HG02884 (cell line): ENCODE results near the gene THOC3.
"Not testable (repeated sequence)": the region's sequence is repeated elsewhere in the genome, so short reads cannot be mapped to it uniquely, and the experiment has no call there.

Experiments used
- ATAC-seq: cut with Tn5 transposase; IDR thresholded peaks from one replicate; pipeline ENCODE4 v1.9.1; 2021; ENCODE audit warnings: mild to moderate bottlenecking, moderate library complexity; ENCODE audit not compliant: unreplicated experiment

Gene THOC3

DNA sequence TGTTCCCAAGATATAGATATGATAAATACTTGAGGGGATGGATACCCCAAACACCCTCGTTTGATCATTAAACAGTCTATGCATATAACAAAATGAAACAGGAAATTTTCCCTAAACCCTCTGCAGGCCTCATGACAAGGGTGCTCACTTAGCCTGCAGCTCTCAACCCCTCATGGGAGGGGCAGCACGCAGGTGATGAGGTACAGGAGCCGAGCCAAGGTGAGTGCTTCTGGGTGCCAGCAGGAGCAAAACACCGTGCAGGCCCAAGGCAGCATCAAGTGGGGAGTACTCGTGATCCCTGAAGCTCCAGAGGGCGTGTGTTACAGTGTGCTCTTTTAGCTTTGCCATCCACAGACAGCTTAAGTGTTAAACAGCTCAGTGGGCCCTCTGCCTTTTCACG, 24.9 kb downstream of the THOC3 start:
- ATAC-seq = not testable (repeated sequence)

DNA sequence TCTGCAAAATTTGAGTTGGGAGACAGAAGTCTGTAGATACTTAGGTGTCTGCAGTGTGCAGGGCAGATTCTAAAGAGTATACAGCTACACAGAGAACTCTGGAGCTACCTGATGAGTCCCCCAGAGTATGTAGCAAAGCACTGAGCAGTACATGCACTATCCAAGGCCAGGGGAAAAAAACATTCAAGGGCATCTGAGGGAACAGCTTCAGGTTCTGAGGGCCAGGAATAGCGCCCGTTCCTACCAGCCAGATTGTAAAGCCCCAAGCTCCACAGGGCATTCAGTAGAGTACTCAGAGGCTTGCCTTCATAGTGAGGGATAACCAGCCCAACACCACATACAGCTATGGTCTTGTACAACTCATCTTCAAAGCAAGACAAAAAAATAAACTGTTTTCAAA, 27.5 kb downstream of the THOC3 start:
- not testable (repeated sequence) for ATAC-seq

DNA sequence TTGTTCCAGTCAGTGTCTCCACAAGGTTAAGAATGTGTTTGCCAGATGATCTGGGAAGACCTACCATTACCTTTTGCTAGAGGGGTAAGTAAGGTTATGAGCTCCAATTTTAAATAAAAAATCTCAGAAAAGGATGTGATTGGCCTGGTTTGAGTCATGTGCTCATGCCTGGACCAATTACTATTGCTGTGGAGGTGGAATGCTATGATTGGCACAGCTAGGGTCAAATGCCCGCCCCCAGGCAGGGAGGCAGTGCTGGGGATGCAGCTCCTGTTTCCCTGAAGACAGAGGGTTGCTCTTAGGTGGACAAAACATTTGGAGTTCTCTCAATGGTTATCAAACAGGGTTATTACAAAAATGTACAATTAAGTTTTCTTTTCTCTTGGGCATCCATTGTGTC, 29.6 kb downstream of the THOC3 start:
- ATAC-seq = not testable (repeated sequence)

DNA sequence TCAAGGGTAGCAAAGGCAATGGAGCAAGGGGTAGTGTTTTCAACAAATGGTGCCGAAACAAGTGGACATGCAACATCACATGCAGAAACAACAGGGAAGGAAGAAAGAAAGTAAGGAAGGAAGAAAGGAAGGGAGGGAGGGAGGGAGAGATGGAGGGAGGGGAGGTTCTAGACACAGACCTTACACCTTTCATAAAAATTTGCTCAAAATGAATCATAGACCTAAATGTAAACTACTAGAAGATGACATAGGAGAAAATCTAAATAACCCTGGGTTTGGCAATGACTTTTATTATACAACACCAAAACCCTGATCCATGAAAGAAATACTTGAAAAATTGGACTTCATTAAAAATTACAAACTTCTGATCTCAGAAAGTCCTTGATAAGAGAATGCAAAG, 39.4 kb downstream of the THOC3 start:
- not testable (repeated sequence) for ATAC-seq

DNA sequence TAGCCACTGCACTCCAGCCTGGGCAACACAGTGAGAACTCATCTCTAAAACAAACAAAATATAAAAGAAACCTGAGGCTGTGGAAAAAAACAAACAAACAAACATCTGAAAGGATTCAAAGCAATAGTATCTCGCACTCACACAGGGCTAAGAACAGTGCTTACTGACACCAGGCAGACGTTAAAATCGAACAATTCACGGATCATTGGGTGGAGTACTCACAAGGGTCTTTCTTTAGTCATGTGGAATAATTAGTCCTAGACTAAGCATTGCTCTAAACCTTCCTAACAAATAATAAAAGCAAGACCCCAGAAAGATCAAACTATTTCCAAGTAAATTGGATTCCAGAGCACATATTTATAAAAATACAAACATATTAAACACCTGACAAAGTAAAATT, 43.0 kb downstream of the THOC3 start:
- ATAC-seq = not testable (repeated sequence)

DNA sequence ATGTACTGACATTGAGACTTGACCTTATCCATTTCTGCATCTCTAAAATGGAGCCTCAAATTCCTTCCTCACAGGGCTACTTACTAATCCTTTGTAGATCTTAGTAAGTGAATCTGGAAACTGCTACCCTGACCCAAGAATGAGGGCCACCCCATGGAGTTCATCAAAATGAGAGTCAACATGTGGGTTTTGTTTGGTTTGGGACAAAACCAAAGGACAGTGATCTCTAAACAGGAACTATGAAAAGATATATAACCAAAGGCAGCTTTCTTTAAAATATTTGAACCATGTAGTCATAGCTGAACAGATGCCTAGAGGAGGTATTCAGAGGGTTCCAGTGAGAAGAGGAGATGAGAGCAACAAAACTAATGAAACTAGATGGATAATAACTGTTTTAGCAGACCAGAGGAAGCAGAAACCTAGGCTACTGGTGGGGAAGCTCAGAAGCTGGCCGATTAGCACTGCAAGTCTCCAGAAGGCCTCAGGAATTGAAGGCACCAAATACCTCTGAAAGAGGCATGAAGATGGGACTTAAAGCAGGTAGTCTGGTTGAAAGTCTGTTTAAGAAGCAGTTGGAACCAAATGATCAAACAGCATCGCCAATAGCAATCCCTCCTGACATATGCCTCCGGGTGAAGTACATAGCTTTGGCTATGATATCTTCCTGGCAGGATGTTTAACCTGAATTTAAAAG, 45.8 kb downstream of the THOC3 start:
- ATAC-seq = no peak

DNA sequence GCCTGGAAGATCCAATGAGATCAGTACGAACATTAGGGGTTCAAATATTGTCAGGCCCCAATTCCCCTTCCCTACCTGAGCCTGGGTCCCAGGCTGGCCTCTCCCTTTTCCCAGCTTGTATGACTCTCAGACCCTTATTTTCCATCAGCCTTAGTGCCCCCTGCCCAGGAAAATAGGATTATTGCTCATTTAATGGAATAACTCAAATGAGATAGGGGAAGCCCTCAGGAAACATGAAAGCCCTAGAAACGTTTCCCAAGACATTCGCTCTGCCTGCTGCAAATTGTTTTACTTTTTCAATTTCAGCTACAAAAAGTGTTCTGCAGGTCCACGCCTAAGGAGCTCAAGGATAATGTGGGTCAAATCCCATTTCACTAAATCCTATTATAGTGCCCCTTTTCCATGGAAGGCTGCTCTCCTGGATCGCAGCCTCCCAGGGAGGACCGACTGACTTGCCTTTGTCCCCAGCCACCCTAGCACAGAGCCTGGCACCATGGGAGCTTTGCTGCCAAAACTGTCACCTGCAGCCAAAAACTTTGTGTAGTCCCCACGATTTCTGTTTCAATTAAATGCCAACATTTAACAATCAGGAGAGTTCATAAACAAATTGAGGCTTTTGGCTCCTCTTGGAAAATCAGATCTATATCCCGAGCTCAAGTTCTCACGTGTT, 46.9 kb downstream of the THOC3 start:
- ATAC-seq = no peak

DNA sequence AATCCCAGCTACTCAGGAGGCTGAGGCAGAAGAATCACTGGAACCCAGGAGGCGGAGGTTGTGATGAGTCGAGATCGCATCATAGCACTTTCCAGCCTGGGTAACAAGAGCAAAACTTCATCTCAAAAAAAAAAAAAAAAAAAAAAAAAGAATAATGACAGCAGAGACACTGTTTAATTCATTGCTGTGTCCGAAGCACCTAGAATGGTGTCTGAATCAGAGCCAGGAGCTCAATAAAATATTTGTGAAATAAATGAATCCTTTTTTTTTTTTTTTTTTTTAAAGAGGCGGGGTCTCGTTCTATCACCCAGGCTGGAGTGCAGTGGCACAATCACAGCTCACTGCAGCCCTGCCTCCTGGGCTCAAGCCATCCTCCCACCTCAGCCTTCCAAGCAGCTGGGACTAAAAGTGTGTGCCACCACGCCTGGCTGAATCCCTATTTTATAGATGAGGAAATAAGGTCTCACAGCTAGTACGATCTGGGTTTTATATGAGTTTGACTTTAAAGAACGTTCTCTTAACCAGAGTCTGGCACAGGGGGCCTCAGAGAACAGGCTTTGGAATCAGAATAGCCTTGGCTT, 47.8 kb downstream of the THOC3 start:
- no peak for ATAC-seq

DNA sequence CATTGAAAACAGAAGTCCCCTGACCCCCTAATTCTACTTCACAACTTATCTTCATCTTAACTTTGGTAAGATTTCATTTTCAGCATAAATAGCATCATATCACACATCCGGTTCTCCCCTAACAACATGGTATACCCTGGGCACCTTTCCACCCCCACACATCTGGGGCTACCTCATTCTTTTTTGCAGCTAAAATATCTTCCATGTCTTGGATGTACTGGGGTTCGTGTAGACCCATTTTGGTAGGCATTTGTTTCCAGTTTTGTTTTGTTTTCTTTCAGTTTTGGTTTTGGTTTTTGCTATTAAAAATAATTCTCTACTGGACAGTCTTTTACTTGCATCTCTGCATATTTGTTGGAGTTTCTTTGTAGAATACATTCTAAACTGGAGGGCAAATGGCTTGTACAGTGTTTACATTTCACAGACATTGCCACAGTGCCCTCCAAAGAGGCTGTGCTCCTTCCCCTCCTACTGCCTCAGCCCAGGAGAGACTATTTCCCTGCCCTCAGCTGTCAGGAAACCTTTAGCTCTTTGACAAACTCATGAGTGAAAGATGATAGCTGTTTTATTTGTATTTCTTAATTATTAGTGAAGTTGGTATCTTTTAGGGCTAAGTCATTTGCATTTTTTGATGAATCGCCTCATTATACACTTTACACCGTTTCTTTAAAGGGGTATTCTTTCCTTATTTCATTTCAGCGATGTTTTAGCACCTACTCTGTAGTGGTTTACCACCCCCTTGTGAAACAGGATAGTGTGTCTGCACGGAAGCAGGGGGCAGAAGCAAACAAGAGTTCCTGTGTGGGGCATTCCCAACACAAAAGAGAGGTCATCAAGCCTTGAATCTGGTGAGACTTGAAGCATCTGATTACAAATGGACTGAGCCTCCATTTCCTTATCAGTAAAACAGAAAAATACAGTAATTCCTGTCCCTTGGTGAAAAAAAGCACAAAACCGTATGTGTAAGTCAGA, 52.8 kb downstream of the THOC3 start:
- ATAC-seq = not testable (repeated sequence)

DNA sequence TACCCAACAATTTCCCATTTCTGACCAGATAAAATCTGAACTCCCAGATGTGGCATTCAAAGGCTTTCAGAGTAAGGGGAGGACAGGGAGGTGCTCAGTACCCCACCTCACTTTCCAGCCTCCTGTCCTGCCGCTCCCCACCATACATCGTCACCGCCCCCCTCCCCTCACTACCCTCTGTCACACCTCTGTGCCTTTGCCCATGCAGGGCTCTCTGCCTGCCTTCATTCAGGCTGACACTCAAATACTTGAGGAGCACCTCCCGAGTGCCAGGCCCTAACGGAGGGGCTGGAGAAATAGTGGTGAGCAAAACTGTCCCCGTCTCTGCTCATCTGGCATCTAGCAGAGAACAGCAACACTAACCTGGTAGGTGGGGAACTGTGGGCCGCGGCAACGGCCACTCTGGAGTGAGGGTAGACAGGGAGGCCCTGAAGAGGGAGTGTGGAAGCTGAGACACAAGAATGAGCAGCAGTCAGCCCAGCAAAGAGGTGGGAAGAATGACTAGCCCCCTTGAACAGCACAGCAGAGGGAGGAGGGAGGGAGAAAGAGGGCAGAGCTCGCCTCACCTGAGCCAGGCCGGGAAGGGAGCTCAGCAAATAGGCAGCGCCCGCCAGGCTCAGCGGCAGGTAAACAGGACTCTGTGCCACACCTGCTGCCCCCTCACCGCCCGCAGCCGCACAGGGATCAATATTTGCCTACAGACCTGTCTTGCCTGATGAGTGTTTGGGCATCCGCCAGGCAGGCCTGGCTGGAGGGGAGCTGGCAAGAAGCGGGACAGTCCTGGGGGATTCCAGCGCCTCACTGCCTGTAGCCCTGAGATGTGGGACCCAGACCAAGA, 54.1 kb downstream of the THOC3 start:
- ATAC-seq = not testable (repeated sequence)

DNA sequence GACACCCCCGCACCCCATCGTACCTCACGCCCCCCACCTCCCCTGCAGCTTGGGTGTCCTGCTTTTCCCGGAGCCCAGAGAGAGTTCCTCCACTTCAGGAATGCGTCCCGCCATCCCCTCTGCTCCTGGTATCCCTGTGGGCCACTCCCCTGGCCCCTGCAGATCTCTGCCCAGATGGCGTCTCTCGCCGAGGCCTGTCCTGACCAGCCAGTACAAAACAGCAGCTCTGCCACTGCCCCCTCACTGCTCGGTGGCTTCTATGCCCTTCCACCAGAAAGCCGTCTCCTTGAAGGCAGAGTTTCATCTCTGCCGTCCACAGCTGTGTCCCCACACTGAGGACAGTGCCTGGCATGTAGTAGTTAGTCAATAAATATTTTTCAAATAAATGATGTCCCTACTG, 58.0 kb downstream of the THOC3 start:
- ATAC-seq = not testable (repeated sequence)
